Memory B cell (primary cell): ENCODE results near the gene LTC4S.

Experiments
- ATAC-seq: fragments of 150-1000 bp; cut with Tn5 transposase; 2 replicates; pipeline ENCODE4 v1.10.0; 2021; ENCODE audit warnings: low read depth, mild to moderate bottlenecking, moderate library complexity
- DNase-seq, 2 donors: peaks; one replicate each; pipeline ENCODE4 v3.0.0; 2022; ENCODE audit warnings: low spot score in 2 of 2
- H3K27ac Mint-ChIP-seq: one replicate; pipeline ENCODE4 v1.8.0; 2022; ENCODE audit warnings: mild to moderate bottlenecking, moderate library complexity, mixed read lengths
- H3K27me3 Mint-ChIP-seq: one replicate; pipeline ENCODE4 v1.8.0; 2022; ENCODE audit warnings: mixed read lengths
- H3K36me3 Mint-ChIP-seq: one replicate; pipeline ENCODE4 v1.8.0; 2022; ENCODE audit warnings: mild to moderate bottlenecking, mixed read lengths
- H3K4me1 Mint-ChIP-seq: one replicate; pipeline ENCODE4 v1.8.0; 2022; ENCODE audit warnings: mixed read lengths
- H3K4me3 Mint-ChIP-seq: one replicate; pipeline ENCODE4 v1.8.0; 2022; ENCODE audit warnings: mild to moderate bottlenecking, moderate library complexity, mixed read lengths
- H3K9me3 Mint-ChIP-seq: one replicate; pipeline ENCODE4 v1.8.0; 2022; ENCODE audit warnings: mixed read lengths

Gene LTC4S

DNA sequence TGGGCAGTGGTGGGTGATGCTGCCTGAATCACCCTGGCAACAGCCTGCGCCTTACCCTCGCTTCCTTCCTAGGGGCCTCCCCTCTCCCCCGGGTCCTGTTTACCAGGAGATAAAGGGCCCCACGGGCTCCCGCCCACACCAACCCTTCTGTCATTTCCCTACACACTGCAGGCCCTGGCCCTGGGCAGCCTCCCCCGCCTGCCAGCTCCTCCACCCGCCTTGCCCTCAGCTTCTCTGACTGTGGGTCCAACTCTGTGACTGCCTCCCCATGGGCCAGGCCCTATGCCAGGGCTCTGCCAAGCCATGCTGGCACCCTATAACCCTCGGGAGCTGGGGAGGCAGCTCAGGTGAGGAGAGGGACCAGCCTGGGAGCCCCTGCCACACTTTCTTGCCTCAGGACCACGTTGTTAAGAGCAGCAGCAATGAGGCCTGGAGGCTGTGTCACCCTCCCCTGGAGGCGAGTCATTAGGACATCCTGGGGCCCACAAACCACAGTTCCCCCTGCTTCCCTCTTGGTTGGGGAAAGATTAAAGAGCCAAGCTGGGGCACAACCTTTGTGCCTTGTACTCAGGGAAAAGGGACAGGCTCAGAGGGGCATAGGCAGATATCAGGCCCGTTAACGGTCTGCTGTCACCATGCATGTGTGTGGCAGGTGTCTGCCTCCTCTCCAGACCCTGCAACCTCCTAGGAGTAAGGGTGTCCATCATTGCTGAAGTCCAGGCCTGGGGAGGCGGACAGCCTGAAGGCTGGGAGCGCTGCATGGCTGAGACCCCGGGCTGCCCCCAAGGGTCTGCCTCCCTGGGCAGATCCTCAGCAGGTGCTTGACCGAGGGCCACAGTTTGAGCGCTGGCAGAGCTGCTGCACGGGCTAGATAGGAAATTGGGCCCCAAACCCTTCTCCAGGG is 10.1 kb downstream of the LTC4S start:
- ATAC-seq: no peak
- no peaks in the 10 kb centered on the region for H3K27me3 Mint-ChIP-seq
- no peak for DNase-seq
- peaks cover 6% of the 10 kb centered on the region for H3K36me3 Mint-ChIP-seq
- peak overlapping the region; percentile 12 for H3K4me3 Mint-ChIP-seq
- peaks cover 26% of the 10 kb centered on the region for H3K4me1 Mint-ChIP-seq
- H3K9me3 Mint-ChIP-seq: no peaks in the 10 kb centered on the region
- H3K27ac Mint-ChIP-seq: peak overlapping the region; percentile 88

DNA sequence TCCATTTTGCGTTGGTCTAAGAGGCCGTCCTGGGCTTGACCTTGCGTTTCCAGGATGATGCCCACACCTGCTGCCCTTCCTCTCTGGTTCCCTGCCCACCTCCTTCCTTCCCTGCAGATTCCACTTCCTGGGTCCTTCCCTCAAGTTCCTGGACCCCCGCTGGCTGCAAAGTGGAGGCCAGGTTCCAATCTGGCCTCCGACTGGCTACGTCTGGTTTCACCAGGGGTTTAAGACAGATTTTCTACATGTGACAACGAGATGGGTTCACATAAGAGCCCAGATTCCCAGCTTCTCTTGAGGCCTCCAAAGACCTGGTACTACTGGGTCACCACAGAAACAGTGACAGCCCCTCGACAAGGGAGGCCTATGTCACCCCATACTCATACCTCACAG is 10.8 kb downstream of the LTC4S start:
- H3K27ac Mint-ChIP-seq: peak overlapping the region; percentile 88
- DNase-seq (no peak), ATAC-seq (no peak)
- peaks cover 26% of the 10 kb centered on the region for H3K4me1 Mint-ChIP-seq
- H3K9me3 Mint-ChIP-seq: no peaks in the 10 kb centered on the region
- peaks cover 2% of the 10 kb centered on the region for H3K36me3 Mint-ChIP-seq
- no peaks in the 10 kb centered on the region for H3K27me3 Mint-ChIP-seq
- peak overlapping the region; percentile 90 for H3K4me3 Mint-ChIP-seq

DNA sequence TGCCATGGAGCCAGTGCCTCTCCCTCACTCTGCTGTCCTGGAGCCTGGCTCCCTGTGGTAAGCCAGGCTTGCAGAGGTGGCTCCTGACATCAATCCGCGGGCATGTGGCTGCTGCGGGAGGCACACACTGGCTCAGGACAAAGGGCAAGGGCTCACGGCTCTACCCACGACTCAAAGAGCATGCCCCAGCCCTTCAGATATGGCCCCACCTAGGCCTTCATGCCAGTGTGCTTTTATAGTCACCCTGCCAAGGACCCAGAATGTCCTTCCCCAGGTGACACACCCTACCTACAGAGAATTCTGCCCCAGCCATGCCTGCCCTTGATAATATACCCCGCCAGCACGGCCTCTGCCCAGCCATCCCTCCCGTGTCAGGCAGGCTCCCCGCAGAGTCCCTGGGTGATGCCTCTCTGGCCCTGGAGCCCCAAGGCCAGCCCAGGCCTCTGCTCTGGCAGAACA is 11.3 kb downstream of the LTC4S start:
- Mint-ChIP-seq H3K36me3 (peaks cover 2% of the 10 kb centered on the region), H3K4me1 (peaks cover 26% of the 10 kb centered on the region), H3K27me3 (no peaks in the 10 kb centered on the region), H3K27ac (peak overlapping the region; percentile 88), H3K4me3 (peak overlapping the region; percentile 90), H3K9me3 (no peaks in the 10 kb centered on the region)
- ATAC-seq: no peak
- no peak for DNase-seq

DNA sequence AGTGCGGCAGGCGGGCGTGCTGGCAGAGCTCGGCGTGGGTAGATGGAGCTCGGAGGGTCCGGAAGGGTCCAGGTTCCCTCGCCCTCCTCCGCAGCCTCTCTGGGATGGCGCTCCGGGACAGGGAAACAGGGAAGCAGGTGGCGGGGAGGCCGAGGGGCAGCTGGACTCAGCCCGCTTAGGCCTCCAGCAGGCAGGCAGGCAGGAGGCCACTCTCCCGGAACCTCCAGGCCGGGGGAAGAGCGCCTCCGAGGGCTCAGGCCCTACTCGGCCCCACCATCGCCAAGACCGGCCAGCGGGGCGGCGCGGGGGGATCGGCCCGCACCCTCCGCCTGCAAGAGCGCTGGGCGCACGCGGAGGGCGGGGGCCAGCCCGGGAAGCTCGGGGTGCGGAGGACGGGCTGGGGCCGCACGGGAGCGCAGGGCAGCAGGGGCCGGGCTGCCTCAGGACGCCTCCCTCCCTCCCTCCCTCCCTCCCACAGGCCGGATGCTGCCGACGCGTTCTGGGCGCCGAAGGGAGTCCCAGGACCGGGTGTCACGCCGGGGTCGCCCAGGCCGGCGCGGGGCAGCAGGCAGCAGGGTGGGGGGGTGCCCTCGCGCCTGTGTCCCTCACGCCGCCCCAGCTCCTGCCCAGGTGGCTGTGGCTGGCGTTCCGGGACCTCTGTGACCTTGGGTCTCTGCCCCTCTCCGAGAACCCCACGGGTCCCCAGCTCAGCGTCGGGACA is 11.9 kb downstream of the LTC4S start:
- ATAC-seq: peak; percentile 9
- DNase-seq: no peak
- Mint-ChIP-seq H3K27me3 (no peaks in the 10 kb centered on the region), H3K4me3 (peak overlapping the region; percentile 90), H3K27ac (peak overlapping the region; percentile 88), H3K9me3 (no peaks in the 10 kb centered on the region), H3K4me1 (peaks cover 26% of the 10 kb centered on the region), H3K36me3 (peaks cover 2% of the 10 kb centered on the region)

DNA sequence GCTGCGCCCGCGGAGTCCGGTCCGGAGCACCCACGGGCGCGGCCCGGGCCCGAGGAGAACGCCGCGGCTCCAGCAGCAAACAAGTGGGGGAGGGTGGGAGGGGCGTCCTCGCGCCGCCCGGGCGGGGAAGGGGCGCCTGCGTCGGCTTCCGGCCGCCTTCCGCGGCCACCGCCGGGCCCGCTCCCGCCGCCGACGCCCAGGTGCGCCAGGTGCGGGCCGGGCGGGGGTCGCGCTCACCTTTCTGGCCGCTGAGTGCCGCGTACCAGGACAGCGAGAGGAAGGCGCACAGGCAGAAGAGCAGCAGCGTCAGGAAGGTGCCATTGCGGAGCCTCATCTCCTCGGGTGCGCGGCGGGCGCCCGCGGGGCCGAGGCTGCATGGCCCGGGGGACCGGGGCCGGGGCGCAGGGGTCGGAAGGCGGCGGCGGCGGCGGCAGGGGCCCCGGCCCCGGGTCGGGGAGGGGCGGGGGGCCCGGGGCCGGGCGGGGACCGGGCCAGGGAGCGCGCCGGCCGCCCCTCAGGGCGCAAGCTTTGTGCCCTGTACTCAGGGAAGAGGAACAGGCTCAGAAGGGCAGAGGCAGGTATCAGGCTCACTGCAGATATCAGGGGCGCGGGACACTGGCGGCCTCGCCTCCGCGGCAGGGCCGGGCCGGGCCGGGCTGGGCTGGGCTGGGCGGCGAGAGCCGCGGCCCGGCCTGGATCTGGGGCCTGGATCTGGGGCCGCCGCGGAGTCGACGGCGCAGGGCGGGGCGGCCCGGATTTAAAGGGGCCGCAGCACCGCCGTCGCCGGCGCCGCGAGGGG is 12.7 kb downstream of the LTC4S start, which contains the start of gene MGAT4B:
Gene MGAT4B, minus strand, starts transcription at position 617 of the 799 bp plus-strand sequence. Its CDS starts 283 bp downstream, at position 334.
- no peaks in the 10 kb centered on the region for H3K27me3 Mint-ChIP-seq
- DNase-seq (peak; percentile 67 to 68), ATAC-seq (peak; percentile 82)
- H3K4me3 Mint-ChIP-seq: peak within 1 kb of the TSS; percentile 90
- peaks cover 2% of the 10 kb centered on the region for H3K36me3 Mint-ChIP-seq
- H3K27ac Mint-ChIP-seq: peak within 1 kb of the TSS; percentile 28
- H3K9me3 Mint-ChIP-seq: no peaks in the 10 kb centered on the region
- H3K4me1 Mint-ChIP-seq: peaks cover 26% of the 10 kb centered on the region

DNA sequence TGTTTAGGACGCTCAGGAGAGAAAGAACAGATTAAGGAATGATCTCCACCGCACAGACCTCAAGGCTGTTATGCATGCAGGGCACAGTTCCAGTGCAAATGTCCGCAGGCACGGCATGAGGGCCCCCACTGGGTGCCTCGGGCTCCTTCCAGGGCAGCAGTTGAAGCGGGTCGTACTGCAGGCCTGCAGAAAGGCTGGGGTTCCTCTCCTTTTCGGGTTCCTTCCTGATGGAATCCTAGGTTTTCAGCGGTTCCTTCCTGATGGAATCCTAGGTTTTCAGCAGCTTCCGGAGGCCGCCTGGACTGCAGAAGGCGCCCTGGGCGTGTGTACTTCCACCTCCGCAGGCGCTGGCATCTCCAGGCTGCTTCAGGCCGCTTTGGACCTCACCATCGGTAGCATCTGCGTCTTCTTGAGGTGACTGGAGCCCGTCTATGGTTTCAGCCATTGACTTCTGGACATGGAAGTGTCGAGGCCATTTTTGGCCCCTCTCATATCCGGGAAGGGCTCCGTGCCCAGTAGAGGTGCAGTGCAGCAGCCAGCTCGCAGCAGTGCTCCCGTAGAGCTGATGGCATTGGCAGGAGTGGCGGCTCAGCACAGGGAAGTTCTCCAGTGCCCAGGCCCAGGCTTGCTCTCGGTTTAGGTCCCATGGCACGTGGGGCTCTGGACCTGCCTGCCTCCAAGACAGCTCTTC is 18.5 kb downstream of the LTC4S start:
- no peak for ATAC-seq
- no peaks in the 10 kb centered on the region for H3K9me3 Mint-ChIP-seq

DNA sequence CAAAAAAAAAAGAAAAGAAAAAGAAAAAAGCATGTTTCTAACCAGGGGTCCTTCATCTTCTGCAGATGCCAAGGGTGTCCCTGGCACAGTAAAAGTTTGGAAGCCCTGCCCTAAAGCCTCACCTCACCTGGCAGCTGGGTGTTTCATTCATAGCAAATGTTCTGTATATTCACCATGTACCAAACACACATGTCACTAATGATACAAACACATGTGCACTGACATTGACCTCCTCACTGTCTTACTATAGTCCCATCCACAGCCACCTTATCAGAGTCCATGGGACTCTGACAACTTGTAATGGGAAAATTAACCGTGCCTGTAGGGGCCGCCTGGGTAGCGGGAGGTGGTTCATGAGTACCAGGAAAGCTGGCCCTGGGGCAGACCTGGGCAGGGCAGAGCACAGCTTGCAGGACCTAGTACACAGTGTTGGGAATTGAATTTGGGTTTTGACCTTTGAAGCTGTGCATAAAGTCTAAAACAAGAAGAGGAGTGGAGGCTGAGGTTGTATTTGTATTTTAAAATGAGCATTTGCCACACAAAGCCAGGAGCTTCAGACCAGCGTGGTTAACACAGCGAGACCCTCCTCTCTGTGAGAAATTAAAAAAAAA is 19.3 kb downstream of the LTC4S start:
- no peaks in the 10 kb centered on the region for H3K27me3 Mint-ChIP-seq
- H3K36me3 Mint-ChIP-seq: peaks cover 2% of the 10 kb centered on the region
- no peak overlapping the region for H3K27ac Mint-ChIP-seq
- no peak for ATAC-seq
- peaks cover 6% of the 10 kb centered on the region for H3K4me1 Mint-ChIP-seq
- no peak overlapping the region for H3K4me3 Mint-ChIP-seq
- DNase-seq: no peak
- no peaks in the 10 kb centered on the region for H3K9me3 Mint-ChIP-seq

More for the DNA sequence above, 18.5 kb downstream of the LTC4S start:
- Mint-ChIP-seq H3K4me3 (no peak overlapping the region), H3K4me1 (peaks cover 4% of the 10 kb centered on the region), H3K27ac (no peak overlapping the region), H3K36me3 (peaks cover 2% of the 10 kb centered on the region), H3K27me3 (no peaks in the 10 kb centered on the region)
- no peak for DNase-seq

DNA sequence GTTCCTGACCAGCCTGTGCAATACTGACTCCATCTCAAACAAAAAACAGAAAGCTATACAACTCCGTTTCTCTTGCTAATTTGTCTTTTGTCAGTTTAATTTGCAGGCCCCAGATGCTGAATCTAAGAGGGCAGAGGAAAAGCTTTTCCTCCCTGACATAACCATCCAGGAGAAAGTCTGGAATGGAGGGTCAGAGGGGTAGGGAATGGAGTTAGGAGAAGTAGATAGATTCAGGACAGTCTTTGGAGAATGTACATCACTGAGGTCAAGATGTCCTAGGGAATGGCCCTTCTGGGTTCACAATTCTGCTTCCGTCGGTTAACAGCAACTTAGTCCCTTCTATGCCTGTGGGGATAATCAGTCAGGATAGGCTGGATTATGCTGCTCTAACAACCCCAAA is 20.3 kb downstream of the LTC4S start:
- H3K36me3 Mint-ChIP-seq: peaks cover 2% of the 10 kb centered on the region
- ATAC-seq (no peak), DNase-seq (no peak)
- H3K4me1 Mint-ChIP-seq: peaks cover 13% of the 10 kb centered on the region
- H3K9me3 Mint-ChIP-seq: no peaks in the 10 kb centered on the region
- no peaks in the 10 kb centered on the region for H3K27me3 Mint-ChIP-seq
- no peak overlapping the region for H3K27ac Mint-ChIP-seq
- no peak overlapping the region for H3K4me3 Mint-ChIP-seq

DNA sequence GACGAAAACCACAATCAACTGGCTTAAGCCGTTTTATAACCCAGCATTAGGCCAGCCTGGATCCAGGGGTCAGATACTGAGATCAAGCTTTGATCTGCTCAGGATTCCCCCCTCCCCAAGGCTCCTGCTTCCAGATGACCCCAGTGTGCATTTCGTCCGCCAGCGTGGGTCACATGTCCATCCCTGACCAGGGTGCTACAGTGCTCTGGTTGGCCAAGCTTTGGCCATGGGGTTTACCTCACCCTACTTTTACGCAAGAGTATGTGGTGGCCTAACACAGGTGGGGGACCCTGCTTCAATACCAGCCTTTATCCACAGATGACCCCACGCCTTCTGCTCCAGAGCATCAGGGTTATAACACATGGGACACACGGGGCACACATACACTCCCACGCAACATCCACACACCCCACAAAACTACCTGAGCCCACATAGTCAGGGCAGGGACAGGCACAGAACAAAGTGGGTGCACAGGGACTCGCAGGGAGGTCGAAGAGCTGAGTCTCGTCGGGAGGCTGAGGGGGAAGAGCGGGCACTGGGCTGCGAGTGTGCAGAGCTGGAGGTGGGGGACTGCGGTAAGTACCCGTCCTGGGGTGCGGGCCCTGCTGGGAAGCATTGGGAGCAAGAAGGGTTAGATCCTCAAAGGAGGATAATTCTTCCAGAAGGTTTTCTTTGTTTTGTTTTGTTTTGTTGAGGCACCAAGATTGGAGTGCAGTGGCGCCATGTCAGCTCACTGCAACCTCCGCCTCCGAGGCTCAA is 21.9 kb downstream of the LTC4S start:
- ATAC-seq (no peak), DNase-seq (no peak)
- peak overlapping the region; percentile 24 for H3K27ac Mint-ChIP-seq
- H3K4me1 Mint-ChIP-seq: peaks cover 19% of the 10 kb centered on the region
- H3K4me3 Mint-ChIP-seq: peak overlapping the region; percentile 42
- no peaks in the 10 kb centered on the region for H3K27me3 Mint-ChIP-seq
- H3K36me3 Mint-ChIP-seq: peaks cover 2% of the 10 kb centered on the region
- H3K9me3 Mint-ChIP-seq: no peaks in the 10 kb centered on the region

DNA sequence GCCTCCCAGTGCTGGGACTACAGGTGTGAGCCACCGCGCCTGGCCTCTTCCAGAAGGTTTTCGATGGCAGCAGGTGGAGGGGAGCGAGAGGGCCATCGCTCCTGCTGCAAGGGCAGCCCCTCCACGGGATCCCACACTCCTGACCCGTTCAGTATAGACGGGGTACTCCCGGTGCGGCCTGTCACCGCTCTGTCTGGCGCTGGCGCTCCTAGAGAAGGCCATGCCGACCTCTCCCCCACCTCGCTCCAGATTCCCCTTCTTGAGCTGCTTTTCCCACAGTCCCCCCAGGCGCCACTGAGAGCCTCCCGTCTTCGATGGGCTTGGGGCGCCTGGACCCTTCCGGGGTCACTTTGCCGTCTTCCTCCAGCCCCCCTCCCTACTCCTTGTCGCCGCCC is 22.6 kb downstream of the LTC4S start:
- H3K27me3 Mint-ChIP-seq: no peaks in the 10 kb centered on the region
- H3K9me3 Mint-ChIP-seq: no peaks in the 10 kb centered on the region
- no peak for DNase-seq
- ATAC-seq: no peak
- peaks cover 21% of the 10 kb centered on the region for H3K4me1 Mint-ChIP-seq
- H3K36me3 Mint-ChIP-seq: peaks cover 2% of the 10 kb centered on the region
- no peak overlapping the region for H3K27ac Mint-ChIP-seq
- peak overlapping the region; percentile 21 for H3K4me3 Mint-ChIP-seq

DNA sequence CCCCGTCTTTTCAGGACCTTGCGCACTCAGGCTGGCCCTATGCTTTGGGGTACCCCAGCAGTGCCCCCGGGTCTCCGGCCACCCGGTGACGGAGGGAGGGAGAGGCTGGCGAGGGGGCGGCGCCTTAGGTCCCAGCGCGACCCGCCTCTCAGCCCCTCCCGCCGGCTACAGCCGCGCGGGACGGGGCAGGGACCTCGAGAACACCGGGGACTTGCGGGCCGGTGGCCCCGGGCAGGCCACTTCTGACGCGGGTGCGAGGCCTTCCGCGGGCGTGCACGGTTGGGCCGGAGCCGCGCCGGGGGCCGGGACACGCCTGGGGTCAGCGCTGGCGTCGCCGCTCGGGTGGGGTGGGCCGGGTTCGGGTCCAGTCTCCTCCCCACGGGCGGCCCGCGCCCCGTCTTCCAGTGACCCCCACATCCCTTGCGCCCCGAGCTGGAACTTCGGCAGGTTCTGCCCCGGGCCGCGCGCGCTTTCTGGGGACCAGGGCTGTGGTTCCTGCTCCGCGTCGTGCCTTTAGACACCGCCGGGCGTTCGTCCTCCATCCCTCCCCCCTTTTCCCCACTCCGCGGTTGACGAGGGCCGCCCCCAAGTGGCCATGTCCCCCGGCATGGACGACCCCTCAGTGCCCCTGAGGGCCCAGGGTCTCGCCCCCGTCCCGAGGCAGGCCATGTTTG is 23.1 kb downstream of the LTC4S start:
- no peak for DNase-seq
- Mint-ChIP-seq H3K9me3 (no peaks in the 10 kb centered on the region), H3K4me3 (peak overlapping the region; percentile 74), H3K36me3 (peaks cover 2% of the 10 kb centered on the region), H3K4me1 (peaks cover 24% of the 10 kb centered on the region), H3K27me3 (no peaks in the 10 kb centered on the region), H3K27ac (peak overlapping the region; percentile 99)
- no peak for ATAC-seq

DNA sequence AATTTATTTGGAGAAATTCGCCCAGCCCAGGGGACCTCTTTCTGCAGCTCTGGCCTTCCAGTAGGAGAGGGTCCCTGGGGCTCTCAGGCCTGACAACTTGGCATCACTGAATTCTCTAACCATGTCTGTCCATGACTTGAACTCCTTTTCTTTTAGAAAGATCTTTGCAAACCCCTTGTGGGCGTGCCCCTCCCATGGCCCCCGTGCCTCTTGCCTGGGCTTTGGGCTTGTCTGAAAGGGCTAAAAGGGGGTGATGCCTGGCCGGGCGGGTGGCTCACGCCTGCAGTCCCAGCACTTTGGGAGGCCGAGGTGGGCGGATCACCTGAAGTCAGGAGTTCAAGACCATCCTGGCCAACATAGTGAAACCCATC is 23.7 kb downstream of the LTC4S start:
- ATAC-seq: no peak
- Mint-ChIP-seq H3K27me3 (no peaks in the 10 kb centered on the region), H3K27ac (peak overlapping the region; percentile 99), H3K4me1 (peaks cover 30% of the 10 kb centered on the region), H3K4me3 (peak overlapping the region; percentile 74), H3K36me3 (peaks cover 2% of the 10 kb centered on the region), H3K9me3 (no peaks in the 10 kb centered on the region)
- no peak for DNase-seq
